HEK293T (cell line): ENCODE results near the gene IL1R2.

Source experiments
- ELF4 ChIP-seq: fragments of 450-650 bp; IDR thresholded peaks from 2 replicates; pipeline ENCODE4 v1.6.1; 2017; ENCODE audit warnings: antibody characterized with exemption
- FOXA1 ChIP-seq: fragments of 450-650 bp; IDR thresholded peaks from 2 replicates; pipeline ENCODE4 v1.6.1; 2016; ENCODE audit warnings: mild to moderate bottlenecking
- FOXK2 ChIP-seq: fragments of 450-650 bp; IDR thresholded peaks from 2 replicates; pipeline ENCODE4 v1.6.1; 2016; ENCODE audit warnings: mild to moderate bottlenecking
- FOXM1 ChIP-seq: fragments of 450-650 bp; IDR thresholded peaks from 2 replicates; pipeline ENCODE4 v1.6.1; 2017; ENCODE audit warnings: mild to moderate bottlenecking, borderline replicate concordance
- HDGF ChIP-seq: fragments of 450-650 bp; IDR thresholded peaks from 2 replicates; pipeline ENCODE4 v1.6.1; 2017; ENCODE audit warnings: antibody characterized with exemption, borderline replicate concordance
- L3MBTL2 ChIP-seq: fragments of 450-650 bp; conservative IDR thresholded peaks from 2 replicates; pipeline ENCODE4 v1.6.1; 2016; ENCODE audit warnings: mild to moderate bottlenecking
- NFRKB ChIP-seq: fragments of 450-650 bp; IDR thresholded peaks from 2 replicates; pipeline ENCODE4 v1.6.1; 2016; ENCODE audit warnings: mild to moderate bottlenecking, moderate library complexity
- SP1 ChIP-seq: fragments of 450-650 bp; IDR thresholded peaks from 2 replicates; pipeline ENCODE4 v1.6.1; 2017
- SUZ12 ChIP-seq: fragments of 450-650 bp; IDR thresholded peaks from 2 replicates; pipeline ENCODE4 v1.6.1; 2016; ENCODE audit warnings: mild to moderate bottlenecking
- TARDBP ChIP-seq: fragments of 450-650 bp; IDR thresholded peaks from 2 replicates; pipeline ENCODE4 v1.6.1; 2016

DNA sequence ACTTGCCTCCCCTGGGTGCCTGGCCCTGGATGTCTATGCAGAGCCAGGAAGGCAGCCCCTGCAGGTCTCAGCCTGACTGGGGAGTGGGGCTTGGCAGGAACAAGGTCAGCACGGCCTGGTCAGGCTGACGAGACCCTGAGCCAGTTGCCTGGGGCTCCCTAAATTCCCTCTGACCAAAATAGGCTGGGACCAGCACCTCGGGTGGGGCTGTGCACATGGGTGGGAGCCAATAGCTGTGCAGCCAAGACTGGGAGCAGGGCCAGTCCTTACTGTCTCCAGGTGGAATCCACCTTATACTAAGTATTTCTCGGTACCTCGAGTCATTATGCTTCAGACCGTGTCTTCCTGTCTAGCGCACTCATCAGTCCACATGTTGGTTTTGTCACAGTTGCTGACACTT is 11.4 kb upstream of the IL1R2 start:
- no peak for TF ChIP-seq HDGF
- TF ChIP-seq L3MBTL2, result no peak
- no peak for TF ChIP-seq TARDBP
- no peak for TF ChIP-seq FOXM1
- no peak for TF ChIP-seq SP1
- TF ChIP-seq ELF4, result no peak
- TF ChIP-seq SUZ12, result no peak
- no peak for TF ChIP-seq FOXA1
- TF ChIP-seq NFRKB, result no peak
- TF ChIP-seq FOXK2, result no peak
